Gastroesophageal sphincter (tissue), 4 donors: ENCODE results near the gene TNRC6B. TPM values are rescaled to one million over a fixed set of nuclear protein-coding genes. Genes with fewer than 3 reads are reported as not detected.

Experiments used
- ATAC-seq: fragments of 150-250 bp; one replicate; pipeline ENCODE4 v1.9.1; 2016; ENCODE audit warnings: mild to moderate bottlenecking, moderate library complexity
- H3K27ac ChIP-seq, 4 donors: fragments of 200-600 bp; sonication (generic) in 3 of 4; 1 replicate in 3 of 4; 2 replicates in 1 of 4; pipeline ENCODE4 v1.5.1; 2016 to 2019
- H3K27me3 ChIP-seq: fragments of 200-600 bp; sonication (generic); one replicate; pipeline ENCODE4 v1.5.1; 2019
- H3K36me3 ChIP-seq, 2 donors: fragments of 200-600 bp; sonication (generic); one replicate each; pipeline ENCODE4 v1.5.1; 2019; ENCODE audit warnings: control low read depth in 1 of 2
- H3K4me1 ChIP-seq, 3 donors: fragments of 200-600 bp; sonication (generic); 1 replicate in 2 of 3; 2 replicates in 1 of 3; pipeline ENCODE4 v1.5.1; 2016 to 2019; ENCODE audit warnings: control low read depth in 2 of 3
- H3K4me3 ChIP-seq, 2 donors: fragments of 200-600 bp; sonication (generic); one replicate each; pipeline ENCODE4 v1.5.1; 2019; ENCODE audit warnings: mild to moderate bottlenecking in 1 of 2, moderate library complexity in 1 of 2
- H3K9me3 ChIP-seq, 3 donors: fragments of 200-600 bp; sonication (generic); one replicate each; pipeline ENCODE4 v1.5.1; 2017 to 2019; ENCODE audit warnings: control low read depth in 2 of 3
- EP300 ChIP-seq: sonication (generic); formaldehyde crosslinking; IDR thresholded peaks from one replicate; pipeline ENCODE4 v1.6.1; 2017; ENCODE audit warnings: antibody characterized with exemption, mild to moderate bottlenecking
- POLR2A ChIP-seq, 2 donors: fragments of 450-650 bp; IDR thresholded peaks; one replicate each; pipeline ENCODE4 v1.6.1; 2017; ENCODE audit warnings: antibody characterized with exemption in 2 of 2, mild to moderate bottlenecking in 2 of 2, moderate library complexity in 1 of 2
- POLR2AphosphoS5 ChIP-seq: sonication (generic); formaldehyde crosslinking; IDR thresholded peaks from one replicate; pipeline ENCODE4 v1.6.1; 2017; ENCODE audit warnings: antibody characterized with exemption
- WGBS, 2 donors: methylation state at CpG; one replicate each; pipeline ENCODE4 v1.1.5; 2018; ENCODE audit warnings: low coverage in 1 of 2; 5-methylcytosine and 5-hydroxymethylcytosine counted together
- total RNA-seq, 4 donors: library from RNA; depleted of rRNA; stranded (reverse); fragments of >200 nt; gene quantifications; one replicate each; pipeline ENCODE4 v1.1.0, GENCODE V29; 2016
- TF ChIP-seq, protein P1 (sequence below), 4 experiments: fragments of 200-600 bp in 2 of 4; fragments of 450-650 bp in 2 of 4; sonication (generic) in 1 of 4; IDR thresholded peaks; one replicate each; pipeline ENCODE4 v1.5.1; 2017 to 2019; ENCODE audit warnings: antibody characterized with exemption in 4 of 4, mild to moderate bottlenecking in 2 of 4, moderate library complexity in 2 of 4

TNRC6B gene
- total RNA-seq, 4 donors from 2014 or later = 32.4 to 71.2 (median 60.7) TPM

DNA sequence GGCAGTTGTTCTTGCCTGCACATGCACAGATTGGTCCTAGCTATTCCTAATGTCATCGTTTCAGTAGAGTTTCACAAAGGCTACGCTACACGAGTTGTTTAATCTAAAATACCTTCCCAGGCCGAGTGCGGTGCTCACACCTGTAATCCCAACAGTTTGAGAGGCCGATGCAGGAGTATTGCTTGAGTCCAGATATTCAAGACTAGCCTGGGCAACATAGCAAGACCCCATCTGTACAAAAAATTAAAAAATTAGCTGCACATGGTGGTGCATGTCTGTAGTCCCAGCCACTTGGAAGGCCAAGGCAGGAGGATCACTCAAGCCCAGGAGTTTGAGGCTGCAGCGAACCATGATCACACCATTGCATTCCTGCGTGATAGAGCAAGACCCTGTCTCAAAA lies 56.2 kb downstream of the TNRC6B start:
- Histone ChIP-seq H3K9me3 (no peaks in the 10 kb centered on the region), H3K27me3 (no peaks in the 10 kb centered on the region), H3K36me3 (peaks cover 0 to 40% of the 10 kb centered on the region in 2 donors), H3K4me1 (peaks cover 0 to 44% (median 14%) of the 10 kb centered on the region in 3 donors), H3K27ac (no peak overlapping the region), H3K4me3 (no peak overlapping the region)
- TF ChIP-seq POLR2AphosphoS5 (no peak), POLR2A (IDR thresholded peaks at IDR 0.05) (no peak), EP300 (no peak)
- TF ChIP-seq, protein P1, sequence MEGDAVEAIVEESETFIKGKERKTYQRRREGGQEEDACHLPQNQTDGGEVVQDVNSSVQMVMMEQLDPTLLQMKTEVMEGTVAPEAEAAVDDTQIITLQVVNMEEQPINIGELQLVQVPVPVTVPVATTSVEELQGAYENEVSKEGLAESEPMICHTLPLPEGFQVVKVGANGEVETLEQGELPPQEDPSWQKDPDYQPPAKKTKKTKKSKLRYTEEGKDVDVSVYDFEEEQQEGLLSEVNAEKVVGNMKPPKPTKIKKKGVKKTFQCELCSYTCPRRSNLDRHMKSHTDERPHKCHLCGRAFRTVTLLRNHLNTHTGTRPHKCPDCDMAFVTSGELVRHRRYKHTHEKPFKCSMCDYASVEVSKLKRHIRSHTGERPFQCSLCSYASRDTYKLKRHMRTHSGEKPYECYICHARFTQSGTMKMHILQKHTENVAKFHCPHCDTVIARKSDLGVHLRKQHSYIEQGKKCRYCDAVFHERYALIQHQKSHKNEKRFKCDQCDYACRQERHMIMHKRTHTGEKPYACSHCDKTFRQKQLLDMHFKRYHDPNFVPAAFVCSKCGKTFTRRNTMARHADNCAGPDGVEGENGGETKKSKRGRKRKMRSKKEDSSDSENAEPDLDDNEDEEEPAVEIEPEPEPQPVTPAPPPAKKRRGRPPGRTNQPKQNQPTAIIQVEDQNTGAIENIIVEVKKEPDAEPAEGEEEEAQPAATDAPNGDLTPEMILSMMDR (IDR thresholded peaks at IDR 0.05) = no peak
- 97 to 100% methylated on average over 8 of the region's 8 CpGs for whole genome bisulfite sequencing, 2 donors
- ATAC-seq = no peak

DNA sequence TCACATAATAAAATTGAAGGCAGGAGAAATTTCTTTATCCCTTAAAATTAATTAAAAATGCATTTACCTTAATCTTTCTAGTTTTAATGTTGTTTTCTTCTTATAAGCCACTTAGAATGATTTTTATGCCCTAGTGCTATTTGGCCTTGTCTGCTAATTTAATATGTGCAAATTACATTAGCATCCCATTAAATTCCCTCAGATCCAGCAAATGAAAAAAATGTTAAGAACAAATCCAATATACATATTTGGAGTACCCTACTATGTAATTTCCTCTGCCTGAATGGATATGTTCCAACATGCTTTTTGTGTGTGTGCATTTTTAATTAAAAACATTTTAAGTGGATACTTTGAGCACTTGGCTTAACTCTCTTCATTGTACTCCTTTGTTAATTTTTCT lies 56.9 kb downstream of the TNRC6B start:
- ATAC-seq = no peak
- Histone ChIP-seq H3K27ac (no peak overlapping the region), H3K4me3 (no peak overlapping the region)

DNA sequence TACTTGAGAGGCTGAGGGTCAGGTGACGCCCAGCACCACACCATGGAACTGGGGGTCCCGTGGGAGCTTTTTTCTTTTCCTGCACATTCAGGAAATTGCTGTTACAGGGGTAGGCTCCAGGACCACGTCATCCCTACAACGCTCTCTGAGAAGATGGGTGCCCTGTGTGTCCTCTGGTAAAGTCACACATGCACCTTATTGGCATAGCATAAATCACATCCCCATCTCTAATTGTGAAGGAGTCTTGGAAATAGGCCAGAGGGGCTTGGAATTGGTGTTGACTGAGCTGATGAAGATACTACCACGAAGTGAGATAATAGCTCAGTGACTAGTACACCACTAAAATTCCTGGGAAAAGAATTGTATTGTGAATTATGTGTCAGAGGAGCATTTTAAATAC lies 57.6 kb downstream of the TNRC6B start:
- peaks cover 0 to 35% of the 10 kb centered on the region in 2 donors for H3K36me3 ChIP-seq
- TF ChIP-seq, protein P1 (IDR thresholded peaks at IDR 0.05) = no peak
- TF ChIP-seq POLR2AphosphoS5 (no peak), POLR2A (IDR thresholded peaks at IDR 0.05) (no peak), EP300 (no peak)
- H3K4me1 ChIP-seq = peaks cover 0 to 54% (median 21%) of the 10 kb centered on the region in 3 donors
- 40 to 59% methylated on average over 3 of the region's 5 CpGs for WGBS, 2 donors
- H3K27me3 ChIP-seq = no peaks in the 10 kb centered on the region
- no peaks in the 10 kb centered on the region for H3K9me3 ChIP-seq
- ATAC-seq = no peak
- no peak overlapping the region for H3K4me3 ChIP-seq
- no peak overlapping the region for H3K27ac ChIP-seq

More for the DNA sequence above, 56.9 kb downstream of the TNRC6B start:
- H3K4me1 ChIP-seq = peaks cover 0 to 48% (median 21%) of the 10 kb centered on the region in 3 donors
- H3K27me3 ChIP-seq = no peaks in the 10 kb centered on the region
- TF ChIP-seq EP300 = no peak
- H3K36me3 ChIP-seq = peaks cover 0 to 37% of the 10 kb centered on the region in 2 donors
- no peaks in the 10 kb centered on the region for H3K9me3 ChIP-seq

DNA sequence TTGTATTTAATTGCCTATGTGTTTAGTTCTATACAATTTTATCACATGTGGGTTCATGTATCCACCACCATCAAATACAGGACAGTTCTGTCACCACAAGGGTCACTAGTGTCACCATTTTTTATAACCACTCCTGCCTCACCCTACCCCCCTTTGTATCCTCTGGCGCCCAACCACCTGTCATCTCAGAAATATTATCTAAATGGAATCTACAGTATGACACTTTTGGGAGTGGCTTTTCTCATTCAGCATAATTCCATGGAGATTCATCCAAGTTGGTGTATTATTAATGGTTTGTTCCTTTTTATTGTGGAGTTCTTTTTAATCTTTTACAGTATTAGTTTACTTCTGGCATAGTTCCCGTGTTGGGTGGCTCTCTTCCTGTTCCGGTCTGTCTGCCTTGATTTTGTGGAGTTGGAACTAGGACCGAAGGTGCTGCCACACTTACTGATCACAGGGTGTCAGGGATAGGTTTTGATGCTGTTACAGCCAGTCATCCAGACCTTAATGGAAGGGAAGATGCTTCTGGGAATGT lies 58.5 kb downstream of the TNRC6B start:
- WGBS, 2 donors = 62% methylated on average over 4 of the region's 4 CpGs

DNA sequence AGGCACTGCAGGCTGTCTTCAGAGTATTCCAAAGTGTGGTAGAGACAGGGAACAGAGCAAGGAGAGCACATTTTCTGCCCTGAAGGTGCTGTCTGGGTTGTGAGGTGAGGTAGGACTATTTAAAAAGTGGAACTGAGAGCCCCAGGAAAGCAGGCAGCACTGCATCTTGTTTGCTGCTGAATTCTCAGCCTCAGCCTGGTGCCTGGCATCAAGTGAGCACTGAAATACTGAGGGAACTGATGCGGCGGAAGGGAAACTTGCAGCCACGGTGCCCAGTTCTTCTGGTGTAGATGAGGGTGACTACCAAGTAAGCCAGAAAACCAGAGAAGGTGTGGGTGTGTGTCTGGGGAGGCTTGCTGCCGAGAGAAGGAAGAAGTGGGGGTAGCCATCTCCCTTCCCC lies 59.5 kb downstream of the TNRC6B start:
- Histone ChIP-seq H3K27ac (no peak overlapping the region), H3K9me3 (no peaks in the 10 kb centered on the region), H3K36me3 (peaks cover 0 to 23% of the 10 kb centered on the region in 2 donors), H3K4me3 (no peak overlapping the region), H3K4me1 (peaks cover 0 to 70% (median 21%) of the 10 kb centered on the region in 3 donors), H3K27me3 (no peaks in the 10 kb centered on the region)
- WGBS, 2 donors = 77 to 89% methylated on average over 3 to 4 of the region's 4 CpGs
- no peak for ATAC-seq
- TF ChIP-seq POLR2AphosphoS5 (no peak), POLR2A (IDR thresholded peaks at IDR 0.05) (no peak), EP300 (no peak)
- TF ChIP-seq, protein P1 (IDR thresholded peaks at IDR 0.05) = no peak

More for the DNA sequence above, 58.5 kb downstream of the TNRC6B start:
- H3K27ac ChIP-seq = no peak overlapping the region
- H3K27me3 ChIP-seq = no peaks in the 10 kb centered on the region
- ATAC-seq = no peak
- no peaks in the 10 kb centered on the region for H3K9me3 ChIP-seq
- TF ChIP-seq POLR2AphosphoS5 (no peak), POLR2A (IDR thresholded peaks at IDR 0.05) (no peak), EP300 (no peak)
- TF ChIP-seq, protein P1 (IDR thresholded peaks at IDR 0.05) = no peak
- peaks cover 0 to 60% (median 21%) of the 10 kb centered on the region in 3 donors for H3K4me1 ChIP-seq
- H3K36me3 ChIP-seq = peaks cover 0 to 31% of the 10 kb centered on the region in 2 donors
- no peak overlapping the region for H3K4me3 ChIP-seq
